GM12874 (cell line): Measurements from ENCODE around the gene LRRC46.

Experiments
- CTCF ChIP-seq: IDR thresholded peaks from 2 replicates; pipeline ENCODE4 v1.5.1; 2011; ENCODE audit warnings: low read depth, mild to moderate bottlenecking, control low read depth, low read length, moderate library complexity; ENCODE audit not compliant: insufficient read depth

The LRRC46 gene

DNA sequence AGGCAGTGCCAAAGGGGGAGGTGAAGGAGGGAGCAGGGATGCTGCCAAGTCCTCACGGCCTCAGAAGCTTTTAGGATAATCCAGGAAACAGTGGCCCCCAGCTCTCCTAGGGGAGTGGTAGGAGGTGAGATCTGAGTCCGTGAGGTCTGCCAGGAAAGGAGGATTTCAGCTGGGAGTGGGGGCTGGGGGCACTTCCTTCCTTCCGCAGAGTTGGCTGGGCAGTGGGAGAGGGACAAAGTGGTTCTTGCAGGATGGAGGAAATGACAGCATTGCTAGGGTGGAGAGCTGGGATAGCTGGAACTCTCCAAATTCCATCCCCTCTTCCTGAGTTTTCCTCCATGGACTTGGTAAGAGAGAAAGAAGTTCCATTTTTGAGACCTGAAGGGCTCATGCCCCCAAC lies 24.3 kb downstream of the LRRC46 start:
- TF ChIP-seq CTCF, result no peak

- TF ChIP-seq CTCF, result no peak
These were observed 25.4 kb downstream of the LRRC46 start for GRCh38 chr17:47856830-47857229.

DNA sequence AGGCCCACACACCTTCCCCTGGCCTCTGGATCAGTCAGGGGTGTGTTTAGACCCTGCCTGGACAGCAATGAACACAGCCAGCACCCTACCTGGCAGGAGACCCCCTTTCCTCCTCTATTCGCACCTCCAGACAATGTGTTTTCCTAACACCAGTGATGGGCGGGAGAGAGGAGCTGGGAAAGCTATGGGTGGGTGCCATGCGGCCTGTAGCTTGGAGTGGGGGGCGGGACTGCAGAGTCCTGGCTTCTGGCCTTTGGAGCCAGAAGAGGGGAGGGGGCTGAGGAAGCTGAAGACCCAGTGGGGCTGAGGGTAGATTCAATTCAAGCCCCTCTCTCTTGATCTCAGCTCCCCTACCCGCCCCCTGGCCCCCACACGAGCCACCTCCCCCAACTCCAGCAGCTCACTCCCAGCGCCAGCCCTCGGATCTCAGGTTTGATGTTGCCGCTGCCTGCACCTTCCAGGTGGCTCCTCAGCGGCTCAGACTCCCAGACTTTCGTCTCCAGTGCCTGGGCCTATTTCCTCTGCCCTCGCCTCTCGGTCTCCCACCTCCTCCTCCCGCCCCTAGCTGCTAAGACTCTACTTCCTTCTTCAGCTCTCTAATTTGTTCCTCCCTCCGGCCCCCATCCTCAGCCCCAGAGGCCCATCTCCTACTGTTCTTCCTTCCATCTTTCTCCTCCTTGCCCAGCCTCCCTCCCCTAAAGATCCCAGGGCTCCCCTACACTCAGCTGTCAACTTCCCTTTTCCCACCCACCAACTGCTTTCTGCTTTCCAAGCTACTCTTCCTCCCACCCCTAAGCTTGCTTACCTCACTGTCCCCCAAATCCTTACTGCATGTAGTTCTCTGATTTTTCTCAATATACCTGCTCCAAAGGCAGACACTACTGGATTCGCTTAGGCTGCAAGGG lies 26.3 kb downstream of the LRRC46 start:
- TF ChIP-seq CTCF, result no peak

- TF ChIP-seq CTCF, result no peak
These were observed 28.9 kb downstream of the LRRC46 start for GRCh38 chr17:47860386-47860785.

GRCh38 chr17:47862621-47863440 lies 31.4 kb downstream of the LRRC46 start:
- TF ChIP-seq CTCF, result no peak

DNA sequence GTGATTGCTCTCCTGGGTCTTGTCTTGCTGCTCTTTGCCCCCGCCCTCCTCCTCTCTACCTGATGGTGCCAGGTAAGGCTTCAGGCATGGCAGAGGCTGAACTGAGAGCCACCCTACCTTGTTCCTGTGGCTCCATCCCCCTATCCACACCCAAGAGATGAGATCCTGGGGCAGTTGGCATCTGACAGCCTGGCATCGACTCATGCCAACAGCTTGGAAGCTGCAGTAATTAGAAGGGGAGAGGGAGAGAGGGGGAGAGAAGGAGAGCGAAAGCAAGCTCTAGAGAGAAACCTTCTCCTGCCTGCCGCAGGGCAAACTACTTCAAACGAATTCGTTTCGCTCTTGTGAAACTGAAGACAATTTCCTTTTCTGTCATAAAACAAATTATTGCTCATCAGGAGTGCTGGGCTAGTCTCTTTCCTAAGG lies 33.3 kb downstream of the LRRC46 start:
- TF ChIP-seq CTCF, result no peak

DNA sequence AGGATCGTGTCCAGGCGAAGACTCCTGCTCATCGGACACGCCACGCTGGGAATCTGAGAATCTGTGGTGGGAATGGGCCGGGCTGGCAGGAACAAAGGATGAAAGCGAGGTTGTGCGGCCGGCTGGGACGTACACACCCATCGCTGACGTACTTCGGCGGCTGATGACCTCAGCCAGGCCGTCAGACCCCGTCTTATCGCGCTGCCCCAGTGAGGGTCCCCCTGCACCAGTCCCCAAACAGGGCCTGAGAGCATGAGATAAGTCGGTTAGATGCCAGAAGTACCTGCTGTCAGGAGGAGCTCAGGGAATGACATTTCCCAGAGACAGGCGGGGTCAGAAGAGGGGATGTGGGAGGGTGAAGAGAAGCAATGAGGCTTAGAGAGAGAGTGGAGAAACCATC lies 35.5 kb downstream of the LRRC46 start:
- no peak for TF ChIP-seq CTCF
